DMS53 treated with DMSO at 0.1 percent for 48 hours (cell line): ENCODE data around the gene CNKSR3.

ENCODE experiments used
- DNase-seq: peaks from one replicate; lab custom pipeline; 2025; ENCODE audit not compliant: unreplicated experiment; lab: John Stamatoyannopoulos, UW

The CNKSR3 gene

DNA sequence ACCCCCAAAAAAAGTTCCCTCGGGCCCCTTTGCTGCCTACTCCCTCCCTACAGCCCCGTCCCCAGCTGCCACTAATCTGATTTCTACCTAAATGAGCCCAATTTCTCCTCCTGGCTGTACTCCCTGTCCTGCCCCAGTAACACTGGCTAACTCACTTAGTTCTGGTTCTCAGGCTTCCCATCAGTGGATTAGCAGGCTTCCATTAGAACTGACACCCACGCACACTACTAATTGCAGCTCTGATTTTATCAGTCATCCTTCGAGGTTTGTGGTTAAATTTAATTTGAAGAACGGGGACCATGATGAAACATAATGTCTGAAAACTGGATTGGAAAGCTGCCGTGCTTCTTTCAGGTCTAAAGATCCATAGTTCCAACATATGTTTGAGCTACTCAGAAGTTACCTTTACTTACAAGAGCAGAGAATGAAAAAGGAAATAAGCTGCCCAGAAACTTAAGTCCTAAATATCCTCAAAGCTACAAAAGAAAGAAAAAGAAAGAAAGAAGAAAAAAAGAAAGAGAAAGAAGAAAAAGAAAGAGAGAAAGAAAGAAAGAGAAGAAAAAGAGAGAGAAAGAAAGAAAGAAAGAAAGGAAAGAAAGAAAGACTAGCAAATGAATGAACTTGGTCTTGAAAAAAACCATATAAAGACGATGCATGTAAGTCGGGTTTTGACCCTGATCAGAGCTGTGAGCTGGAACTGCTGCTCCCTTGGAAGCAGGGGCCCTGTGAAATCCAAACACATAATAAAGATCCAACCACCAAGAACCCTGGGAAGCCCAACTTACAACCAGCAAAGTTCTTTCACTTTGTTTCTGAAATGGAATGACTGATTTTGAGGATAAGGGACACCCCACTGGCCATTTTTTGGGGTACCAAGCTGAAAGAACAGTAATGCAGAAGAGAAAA is 51.7 kb downstream of the CNKSR3 start:
- DNase-seq, result no peak

DNA sequence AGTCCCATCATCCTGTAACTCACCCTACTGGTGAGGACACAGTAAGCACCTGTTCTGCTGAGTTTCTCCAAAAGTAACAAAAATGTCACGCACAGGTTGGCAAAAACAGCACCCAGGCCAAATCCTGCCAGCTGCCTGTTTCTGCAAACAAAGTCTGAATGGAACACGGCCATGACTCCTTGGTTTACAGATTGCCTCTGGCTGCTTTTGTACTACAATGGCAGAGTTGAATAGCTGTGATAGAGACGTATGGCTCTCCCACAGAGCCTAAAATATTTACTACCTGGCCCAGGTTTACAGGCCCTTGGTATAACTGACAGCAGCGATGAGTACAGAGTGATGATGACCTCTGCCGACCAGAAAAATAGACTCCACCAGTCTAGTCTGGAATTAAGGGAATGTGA is 52.6 kb downstream of the CNKSR3 start:
- DNase-seq, result peak; percentile 8

DNA sequence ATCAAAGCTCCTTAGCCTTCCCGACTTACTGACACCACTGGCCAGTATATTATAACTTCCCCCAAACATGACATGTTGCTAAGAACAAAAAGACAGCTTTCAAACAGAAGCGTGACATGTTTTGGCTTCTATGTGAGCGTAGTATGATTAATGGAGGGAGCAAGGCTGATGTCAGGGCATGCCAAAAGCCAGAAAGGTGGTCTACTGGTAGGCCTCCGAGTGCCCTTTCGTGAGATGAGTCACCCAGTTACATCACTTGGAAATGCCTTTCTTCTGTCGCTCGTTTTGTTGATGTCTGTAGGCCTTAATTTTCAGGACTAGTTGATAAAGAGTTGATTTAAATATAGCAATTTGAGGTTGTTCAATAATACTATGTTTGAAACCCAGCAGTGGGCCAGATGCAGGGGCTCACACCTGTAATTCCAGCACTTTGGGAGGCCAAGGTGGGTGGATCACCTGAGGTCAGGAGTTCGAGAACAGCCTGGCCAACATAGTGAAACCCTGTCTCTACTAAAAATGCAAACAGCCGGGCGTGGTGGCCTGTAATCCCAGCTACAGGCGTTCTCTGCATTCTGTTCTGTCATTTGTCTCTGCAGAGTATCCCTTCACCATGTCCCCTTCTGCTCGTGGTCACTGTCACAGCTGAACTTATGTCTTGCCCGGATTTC is 53.3 kb downstream of the CNKSR3 start:
- no peak for DNase-seq

DNA sequence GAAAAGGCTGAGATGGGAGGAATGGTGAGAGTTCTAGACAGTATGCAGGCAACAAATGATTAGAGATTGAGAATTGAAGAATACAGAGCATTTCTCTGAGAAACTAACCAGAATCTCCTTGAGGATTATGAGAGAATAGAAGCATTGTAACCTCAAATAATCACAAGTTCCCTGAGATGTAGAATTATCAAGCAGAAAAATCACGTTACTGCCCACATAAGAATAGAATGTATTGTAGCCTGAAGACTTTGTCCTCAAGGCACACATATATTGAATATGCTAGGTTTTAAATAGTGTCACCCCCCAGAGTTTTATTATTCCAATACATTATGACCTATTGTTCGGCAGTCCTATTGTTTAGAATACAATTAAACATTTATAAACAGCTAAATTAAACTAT is 57.2 kb downstream of the CNKSR3 start:
- no peak for DNase-seq

DNA sequence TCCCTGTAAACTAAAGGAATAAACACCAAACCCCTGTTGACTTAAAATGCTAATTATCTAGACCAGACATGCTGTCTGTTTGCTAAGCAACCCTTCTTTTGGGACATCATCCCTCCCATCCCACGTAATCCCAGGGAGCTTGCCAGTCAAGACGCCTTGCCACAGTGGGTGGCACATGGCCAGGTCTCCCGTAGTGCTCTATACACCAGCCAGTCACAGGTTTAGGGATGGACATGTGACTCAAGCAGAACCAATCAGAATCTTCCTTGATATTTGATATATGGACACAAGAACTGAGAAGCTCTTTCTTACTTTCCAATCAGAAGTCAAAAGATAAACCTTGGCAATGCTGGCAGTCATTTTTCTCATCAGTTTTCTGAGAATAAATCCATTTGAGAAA is 60.0 kb downstream of the CNKSR3 start:
- DNase-seq, result no peak

DNA sequence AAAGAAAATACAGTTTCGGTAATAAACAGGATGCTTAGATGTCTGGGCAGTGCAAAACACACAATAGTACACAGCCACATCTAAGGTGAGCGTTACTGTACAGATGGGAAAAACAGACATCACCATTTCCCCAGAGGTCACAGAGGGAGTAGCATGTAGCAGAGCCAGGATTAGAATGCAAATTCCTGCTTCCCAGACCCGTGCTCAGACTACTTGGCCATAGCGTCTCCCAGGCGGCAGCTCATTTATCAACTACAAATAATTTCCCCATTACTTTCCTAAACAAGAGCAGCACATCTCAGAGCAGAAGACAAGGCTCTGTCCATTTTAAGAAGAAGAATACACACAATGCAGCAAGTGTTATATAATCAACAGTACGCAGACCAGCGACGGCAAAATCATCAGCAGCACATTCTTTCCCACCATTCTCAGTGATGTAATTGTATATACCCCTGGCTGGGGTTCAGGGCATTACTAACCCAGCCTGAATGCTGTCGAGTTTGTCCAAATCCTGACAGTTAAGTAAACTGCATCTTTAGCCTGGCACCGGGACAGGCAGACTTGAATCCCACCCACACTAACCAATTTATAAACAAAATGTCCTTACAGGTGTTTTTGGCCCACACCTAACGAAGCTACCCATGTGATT is 61.9 kb downstream of the CNKSR3 start:
- no peak for DNase-seq

DNA sequence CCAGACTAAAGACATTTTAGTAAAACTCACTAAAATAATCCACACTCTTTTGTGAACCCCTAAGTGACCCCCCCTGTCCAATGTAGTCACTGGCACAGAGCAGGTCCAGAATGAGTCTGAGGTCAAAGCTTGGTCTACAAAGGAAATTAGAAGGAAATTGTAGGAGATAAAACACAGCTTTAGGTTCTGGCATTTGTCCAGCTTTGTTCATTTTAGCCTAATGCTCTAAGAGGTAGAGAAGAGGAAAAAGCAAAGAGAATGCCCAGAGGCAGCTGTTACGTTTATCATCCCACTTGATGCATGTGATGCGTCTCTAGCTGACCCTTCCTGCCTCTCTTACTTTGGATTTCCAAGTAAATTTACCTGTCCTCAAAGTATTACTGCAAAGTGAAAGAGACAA is 62.5 kb downstream of the CNKSR3 start:
- peak; percentile 14 for DNase-seq

DNA sequence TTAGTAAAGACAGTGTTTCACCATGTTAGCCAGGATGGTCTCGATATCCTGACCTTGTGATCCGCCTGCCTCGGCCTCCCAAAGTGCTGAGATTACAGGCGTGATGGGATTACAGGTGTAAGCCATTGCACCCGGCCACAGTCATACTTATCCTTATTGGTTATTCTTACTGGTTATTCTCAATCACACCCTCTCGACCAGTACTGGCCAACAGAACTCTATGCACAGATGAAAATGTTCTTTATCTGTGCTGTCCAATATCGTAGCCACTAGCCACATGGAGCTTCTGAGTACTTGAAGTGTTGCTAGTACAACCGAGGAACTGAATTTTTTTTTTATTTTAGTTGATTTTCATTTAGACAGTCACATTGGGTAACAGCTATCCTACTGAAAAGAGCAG is 63.5 kb downstream of the CNKSR3 start:
- DNase-seq, result no peak

DNA sequence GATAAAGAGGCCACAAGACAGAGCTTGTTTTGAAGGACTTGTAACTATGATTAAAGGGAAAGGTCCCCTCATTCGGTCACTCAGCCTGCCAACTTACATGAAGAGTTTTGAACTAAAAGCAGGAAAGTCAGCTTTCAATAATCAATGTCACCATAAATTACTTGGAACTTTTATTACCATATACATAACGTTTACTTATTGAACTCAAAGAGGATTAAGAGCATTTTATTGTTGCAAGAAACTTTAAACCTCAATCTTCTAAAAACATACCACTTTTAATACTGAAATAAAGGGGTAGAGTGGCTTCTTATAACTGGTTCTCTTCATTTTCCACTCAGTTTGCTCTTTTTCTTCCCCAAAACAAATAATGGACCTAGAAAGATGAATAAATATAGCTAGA is 65.1 kb downstream of the CNKSR3 start:
- no peak for DNase-seq

DNA sequence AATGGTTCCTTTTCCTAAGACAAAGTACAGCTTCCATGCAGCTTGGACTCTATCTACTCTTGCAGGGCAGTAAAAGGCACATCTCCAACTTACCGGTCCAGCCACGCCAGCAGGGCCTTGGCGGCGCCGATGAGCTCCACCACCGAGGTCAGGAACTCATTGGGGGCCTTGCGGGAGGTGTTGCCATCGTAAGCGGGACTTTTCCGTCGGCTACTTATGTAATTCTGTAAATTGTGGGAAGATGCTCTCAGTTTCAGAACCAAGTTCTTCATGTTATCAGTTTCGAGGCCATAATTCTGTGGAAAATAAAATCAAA is 68.5 kb downstream of the CNKSR3 start:
- no peak for DNase-seq

DNA sequence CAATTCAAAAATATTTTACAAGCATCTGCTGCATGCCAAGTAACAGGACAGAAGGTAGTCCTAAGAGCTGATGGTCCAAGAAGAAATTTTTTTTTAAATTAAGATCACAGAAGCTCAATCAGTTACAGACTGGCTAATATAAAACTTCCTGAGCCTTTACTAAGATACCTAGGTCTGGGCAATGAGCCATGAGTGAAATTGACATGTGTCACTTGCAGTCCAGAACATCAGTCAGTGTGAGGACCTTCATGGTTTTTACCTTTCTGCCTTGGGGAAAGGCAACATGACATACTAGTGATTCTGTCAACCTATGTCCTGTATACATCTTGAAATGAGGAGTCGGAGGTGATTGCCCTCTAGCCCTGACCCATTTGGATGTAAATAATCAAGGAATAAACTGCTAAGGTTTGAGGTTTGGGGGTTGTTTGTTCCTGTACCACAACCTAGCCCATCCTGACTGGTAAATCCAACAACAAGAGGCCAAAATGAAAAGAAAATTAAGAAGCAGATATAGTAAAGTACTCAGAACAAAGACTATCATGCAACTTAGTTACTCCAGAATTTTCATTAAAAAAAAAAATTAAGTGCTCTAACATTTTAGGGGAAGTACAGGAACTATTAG is 70.0 kb downstream of the CNKSR3 start:
- no peak for DNase-seq

DNA sequence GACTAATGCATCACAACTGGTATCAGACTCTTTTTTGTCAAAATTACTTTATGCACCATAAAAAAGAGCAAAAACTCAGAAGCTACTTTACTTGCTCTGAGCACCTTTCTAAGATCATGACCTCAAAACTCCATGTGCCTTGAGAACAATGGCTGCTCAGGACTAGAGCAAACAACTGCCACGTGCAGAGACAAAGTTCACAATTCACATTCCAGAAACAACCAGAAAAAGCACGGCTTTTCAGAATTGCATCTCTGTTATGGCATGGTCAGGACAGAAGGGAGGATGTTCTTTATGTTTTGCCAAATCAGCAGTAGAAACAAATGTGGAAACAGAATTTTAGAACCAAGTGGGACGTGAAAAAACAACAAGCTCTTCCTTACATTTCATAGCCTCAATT is 70.5 kb downstream of the CNKSR3 start:
- no peak for DNase-seq

DNA sequence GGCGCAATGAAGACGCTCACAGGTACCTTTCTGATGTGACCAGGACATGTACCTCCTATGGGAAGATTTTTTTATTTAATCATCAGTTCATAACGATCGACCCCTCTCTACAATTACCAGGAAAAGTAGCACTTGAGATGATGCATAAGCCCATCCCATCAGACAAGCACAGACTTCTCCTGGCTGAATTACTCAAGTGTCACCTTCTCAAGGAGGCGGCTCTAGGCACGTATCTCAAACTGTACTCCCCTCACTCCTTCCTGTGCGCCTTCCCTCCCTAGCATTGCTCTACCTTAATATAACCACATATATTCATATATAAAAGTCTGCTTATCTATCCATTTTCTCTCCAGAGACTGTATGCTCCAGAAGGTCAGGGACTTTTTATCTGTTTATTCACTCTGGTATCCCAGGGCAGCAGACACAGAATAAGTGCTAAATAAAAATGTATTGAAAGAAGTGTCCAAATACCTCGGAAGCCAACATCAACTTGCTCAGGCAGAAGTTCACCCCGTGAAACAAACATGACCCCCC is 71.5 kb downstream of the CNKSR3 start:
- DNase-seq, result no peak

DNA sequence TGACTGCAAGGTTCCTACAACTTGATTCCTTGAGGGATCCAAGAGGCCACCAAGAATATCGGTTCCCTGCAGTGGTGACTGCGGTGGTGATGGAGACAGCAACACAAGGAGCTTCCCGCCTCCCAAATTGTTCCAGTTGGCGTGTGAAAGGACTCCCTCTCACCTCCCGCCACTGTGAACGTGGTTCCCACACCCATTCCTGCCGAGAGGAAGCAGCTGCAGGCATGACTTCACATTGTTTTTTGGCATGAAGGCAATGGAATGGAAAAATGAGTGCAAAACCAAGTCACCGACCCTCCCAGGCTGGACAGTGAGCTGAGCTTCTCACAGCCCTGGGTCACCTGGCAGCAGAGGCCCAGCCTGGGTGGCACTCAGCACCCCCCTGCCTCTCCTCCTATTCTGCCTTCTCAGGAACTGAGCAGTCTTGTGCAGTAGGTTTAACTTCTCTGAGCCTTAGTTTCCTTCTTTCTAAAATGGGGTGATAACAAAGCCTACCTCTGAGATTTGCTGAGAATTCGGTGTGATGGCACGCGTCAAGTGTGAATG is 75.0 kb downstream of the CNKSR3 start:
- no peak for DNase-seq

DNA sequence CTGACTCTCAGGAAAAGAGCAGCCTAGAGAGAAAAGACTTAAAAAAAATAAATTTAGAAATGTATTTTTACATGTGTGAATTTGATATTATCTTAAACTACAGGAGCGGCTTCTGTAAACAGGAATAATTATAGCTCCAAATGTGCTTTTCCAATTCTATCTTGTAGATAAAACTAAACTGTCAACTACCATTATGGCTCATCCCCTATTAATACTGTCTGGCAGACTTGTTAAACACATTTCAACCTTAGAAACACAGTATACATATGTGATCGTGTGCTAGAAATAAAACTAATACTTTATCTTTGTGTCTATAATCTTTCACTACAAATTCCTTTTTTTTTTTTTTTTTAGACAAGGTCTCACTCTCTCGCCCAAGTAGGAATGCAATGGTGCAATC is 75.8 kb downstream of the CNKSR3 start:
- DNase-seq, result no peak

DNA sequence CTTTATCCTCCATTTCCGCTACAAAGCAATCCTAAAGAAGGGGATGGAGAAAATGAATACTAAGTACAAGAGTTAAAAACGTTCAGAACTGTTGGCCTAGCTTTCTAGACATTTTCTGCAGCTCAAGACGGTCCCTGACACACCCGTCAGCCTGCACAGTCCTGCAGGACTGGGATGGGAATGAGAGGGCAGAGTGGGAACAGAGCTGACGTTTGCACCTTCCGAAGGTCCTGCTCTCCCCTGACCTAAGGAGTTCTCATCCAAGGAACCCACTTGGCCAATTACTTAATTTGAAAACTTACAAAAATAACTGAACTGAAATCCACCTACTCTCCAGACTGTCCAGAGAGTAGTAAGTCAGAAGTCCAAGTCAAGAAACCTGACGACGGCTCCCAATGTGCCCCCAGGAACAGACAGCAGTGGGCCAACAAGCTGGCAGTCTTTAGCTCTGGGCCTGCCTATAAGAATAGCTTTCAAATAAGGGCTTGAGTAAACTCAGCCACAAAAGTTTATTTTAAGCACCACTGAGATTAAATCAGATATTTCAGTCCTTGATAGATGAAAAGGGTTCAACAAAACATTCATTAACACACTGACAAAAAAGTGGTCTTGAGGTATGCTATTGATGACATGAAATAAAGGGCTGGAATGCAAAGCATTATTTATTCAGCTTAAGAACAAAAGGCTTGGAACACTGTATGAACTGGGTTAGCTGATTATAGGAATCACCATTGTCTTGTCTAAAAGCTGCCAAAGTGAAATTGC is 76.8 kb downstream of the CNKSR3 start:
- DNase-seq, result no peak

DNA sequence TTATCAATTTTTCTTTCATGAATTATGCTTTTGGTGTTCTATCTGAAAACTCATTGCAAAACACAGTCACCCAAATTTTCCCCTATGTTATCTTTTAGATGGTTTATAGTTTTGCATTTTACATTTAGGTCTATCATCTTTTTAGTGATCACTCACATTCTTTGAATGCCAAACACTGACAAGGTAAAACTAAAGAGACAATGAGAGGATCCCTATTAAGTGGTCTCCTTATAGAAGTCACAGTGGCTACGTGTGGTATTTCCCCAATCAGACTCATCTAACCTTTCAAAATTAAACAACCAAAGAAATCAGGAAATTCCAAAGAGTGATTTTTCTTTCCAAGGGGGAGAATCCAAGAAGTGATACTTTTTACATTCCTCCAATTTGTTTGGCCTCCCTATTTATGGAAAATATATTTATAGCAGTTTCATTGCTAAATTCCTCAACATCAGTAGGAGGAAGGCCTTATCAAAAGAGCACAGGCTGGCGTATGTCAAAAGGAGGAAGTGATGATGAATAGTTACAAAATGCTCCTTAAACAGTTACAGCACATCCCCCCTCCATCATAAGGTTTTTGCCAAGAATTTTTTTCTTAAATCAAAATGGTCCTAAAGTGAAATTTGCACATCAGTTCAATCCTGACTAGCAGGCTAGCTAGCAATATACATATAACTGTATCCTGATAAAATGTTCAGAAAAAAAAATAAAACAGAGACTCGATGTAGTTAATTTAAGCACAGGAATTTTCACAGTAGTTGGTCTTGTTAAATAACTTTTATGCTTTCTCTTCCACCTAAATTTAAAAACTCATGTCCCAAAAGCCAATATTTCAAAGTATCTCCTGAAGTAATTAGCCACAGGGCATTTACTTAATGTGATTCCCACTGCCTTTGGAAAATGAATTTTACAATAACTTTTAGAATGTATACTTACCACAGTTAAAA is 77.7 kb downstream of the CNKSR3 start:
- DNase-seq, result no peak

DNA sequence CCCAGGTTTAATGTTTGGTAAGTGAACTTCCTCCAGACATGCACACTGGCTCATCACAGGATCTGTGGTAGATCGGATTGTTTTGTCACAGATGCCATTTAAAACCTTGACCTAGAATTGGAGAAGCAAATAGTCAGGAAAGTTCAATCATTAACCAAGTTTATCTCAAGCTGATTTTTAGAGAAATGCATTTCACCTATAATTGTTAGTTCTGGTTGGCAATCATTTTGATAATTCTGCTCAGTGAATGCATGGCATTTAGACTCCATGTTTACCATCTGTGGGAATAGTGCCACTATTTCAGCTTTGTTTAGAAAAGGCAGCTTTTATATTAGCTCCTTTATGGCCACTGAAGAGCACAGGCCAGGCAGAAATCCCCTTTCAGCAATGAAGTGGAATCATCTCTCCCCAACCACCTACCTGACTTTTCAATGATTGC is 80.0 kb downstream of the CNKSR3 start:
- no peak for DNase-seq

DNA sequence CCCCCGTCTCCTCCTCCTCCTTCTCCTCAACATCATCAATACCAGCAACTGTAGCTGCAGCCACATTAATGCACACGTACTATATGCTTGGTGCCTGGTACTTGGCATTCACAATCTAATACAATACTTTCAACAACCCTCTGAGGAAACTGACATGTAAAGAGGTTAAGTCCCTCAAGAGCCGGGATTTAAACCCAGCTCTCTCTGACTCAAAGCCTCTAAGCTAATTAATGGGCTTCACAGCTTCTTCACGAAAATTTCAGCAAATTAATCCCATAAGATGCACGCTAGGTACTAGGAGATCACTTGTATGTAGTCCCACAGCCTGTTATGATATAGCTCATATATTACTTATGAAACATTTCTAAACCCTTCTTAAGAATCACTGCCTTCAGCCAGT is 80.8 kb downstream of the CNKSR3 start:
- DNase-seq, result no peak
